ENCODE results near the gene CSRP1. TPM values are rescaled to one million over a fixed set of nuclear protein-coding genes. Genes with fewer than 3 reads are reported as not detected.
"Not testable (repeated sequence)": the region's sequence is repeated elsewhere in the genome, so short reads cannot be mapped to it uniquely, and the experiment has no call there.

CSRP1 gene
- 10 to 100 TPM; 41.6 to 57.8 TPM for total RNA-seq

GRCh38 chr1:201506557-201507359 is at the start of gene CSRP1:
TSS of gene CSRP1 (minus strand) at chr1:201507123. CDS start at chr1:201496303, 10,820 bp downstream.
- peak; percentile 97 to 99 for ATAC-seq
- Mint-ChIP-seq H3K4me1 (ENCODE audit: low read depth in 2 of 2) (peaks cover 18 to 22% of the 10 kb centered on the region in 2 donors), H3K9me3 (no peaks in the 10 kb centered on the region)

DNA sequence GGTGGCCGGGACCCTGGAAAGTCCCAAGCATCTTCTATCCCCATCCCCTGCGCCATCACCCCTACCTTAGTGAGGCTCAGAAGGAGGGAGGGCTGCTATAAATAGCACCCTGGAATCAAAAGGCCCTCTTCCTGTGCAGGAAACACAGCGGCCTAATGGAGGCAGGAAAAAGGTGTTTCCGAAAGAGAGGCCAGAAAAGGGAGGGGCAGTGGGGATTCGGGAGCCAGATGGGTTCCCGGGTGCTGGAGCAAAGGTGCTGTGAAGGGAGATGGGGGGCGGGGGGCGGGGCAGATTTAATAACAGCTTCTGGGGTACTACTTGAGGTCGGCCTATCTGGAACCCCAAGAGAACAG is 48.6 kb upstream of the CSRP1 start:
- H3K27ac Mint-ChIP-seq: no peak overlapping the region

More at GRCh38 chr1:201506557-201507359, at the start of gene CSRP1:
- peak; percentile 86 for DNase-seq (ENCODE audit: low spot score)
- no peaks in the 10 kb centered on the region for H3K36me3 Mint-ChIP-seq
- no peaks in the 10 kb centered on the region for H3K27me3 Mint-ChIP-seq
- peak within 1 kb of the TSS; percentile 90 for H3K4me3 Mint-ChIP-seq
- peak within 1 kb of the TSS; percentile 66 to 84 for H3K27ac Mint-ChIP-seq

GRCh38 chr1:201554789-201555592 is 48.1 kb upstream of the CSRP1 start:
- Mint-ChIP-seq H3K4me3 (no peak overlapping the region), H3K36me3 (no peaks in the 10 kb centered on the region)

More for the DNA sequence above, 48.6 kb upstream of the CSRP1 start:
- DNase-seq (ENCODE audit: low spot score) (no peak), ATAC-seq (no peak)
- Mint-ChIP-seq H3K9me3 (no peaks in the 10 kb centered on the region), H3K27me3 (peaks cover 11 to 18% of the 10 kb centered on the region in 2 donors), H3K36me3 (no peaks in the 10 kb centered on the region), H3K4me3 (no peak overlapping the region), H3K4me1 (ENCODE audit: low read depth in 2 of 2) (peaks cover 5% of the 10 kb centered on the region in 2 donors)

GRCh38 chr1:201554190-201554600 is 47.3 kb upstream of the CSRP1 start:
- no peaks in the 10 kb centered on the region for H3K36me3 Mint-ChIP-seq
- DNase-seq (ENCODE audit: low spot score): no peak
- H3K27me3 Mint-ChIP-seq: peaks cover 9 to 18% of the 10 kb centered on the region in 2 donors
- H3K27ac Mint-ChIP-seq: no peak overlapping the region
- no peak overlapping the region for H3K4me3 Mint-ChIP-seq
- no peaks in the 10 kb centered on the region for H3K9me3 Mint-ChIP-seq
- ATAC-seq: no peak
- H3K4me1 Mint-ChIP-seq (ENCODE audit: low read depth in 2 of 2): no peaks in the 10 kb centered on the region

More at GRCh38 chr1:201554789-201555592, 48.1 kb upstream of the CSRP1 start:
- H3K27ac Mint-ChIP-seq: no peak overlapping the region
- peaks cover 10 to 18% of the 10 kb centered on the region in 2 donors for H3K27me3 Mint-ChIP-seq
- no peaks in the 10 kb centered on the region for H3K9me3 Mint-ChIP-seq
- DNase-seq (ENCODE audit: low spot score): no peak
- no peak for ATAC-seq
- H3K4me1 Mint-ChIP-seq (ENCODE audit: low read depth in 2 of 2): peaks cover 3 to 4% of the 10 kb centered on the region in 2 donors

- H3K4me1 Mint-ChIP-seq (ENCODE audit: low read depth in 2 of 2): no peaks in the 10 kb centered on the region
- peaks cover 9 to 18% of the 10 kb centered on the region in 2 donors for H3K27me3 Mint-ChIP-seq
- no peak overlapping the region for H3K27ac Mint-ChIP-seq
- no peaks in the 10 kb centered on the region for H3K36me3 Mint-ChIP-seq
- DNase-seq (ENCODE audit: low spot score): no peak
- H3K4me3 Mint-ChIP-seq: no peak overlapping the region
- H3K9me3 Mint-ChIP-seq: no peaks in the 10 kb centered on the region
- ATAC-seq: no peak
Measured at GRCh38 chr1:201553496-201554189, 46.7 kb upstream of the CSRP1 start.

DNA sequence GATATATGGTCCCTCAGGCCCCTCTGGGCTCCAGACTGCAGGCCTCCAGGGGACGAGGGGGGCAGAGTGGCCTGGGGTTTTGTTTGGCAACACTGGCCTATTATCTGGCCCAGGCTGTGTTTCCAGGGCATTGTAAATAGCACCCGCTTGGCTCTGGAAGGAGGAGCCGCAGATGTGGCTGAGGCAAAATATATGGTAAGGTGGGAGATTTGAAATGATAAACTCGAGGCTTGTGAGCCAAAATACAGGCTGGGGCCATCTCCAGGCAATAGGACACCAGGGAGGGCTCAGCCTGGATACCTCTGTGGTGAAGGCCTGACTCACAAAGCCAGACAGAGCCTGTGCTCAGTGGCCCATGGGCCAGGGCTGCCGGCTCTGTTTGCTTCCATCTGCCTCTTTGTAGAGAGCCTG is 46.0 kb upstream of the CSRP1 start:
- no peak for ATAC-seq
- Mint-ChIP-seq H3K9me3 (no peaks in the 10 kb centered on the region), H3K27me3 (peaks cover 9 to 18% of the 10 kb centered on the region in 2 donors), H3K4me1 (ENCODE audit: low read depth in 2 of 2) (no peaks in the 10 kb centered on the region), H3K36me3 (no peaks in the 10 kb centered on the region), H3K27ac (no peak overlapping the region), H3K4me3 (no peak overlapping the region)
- no peak for DNase-seq (ENCODE audit: low spot score)

- H3K36me3 Mint-ChIP-seq: no peaks in the 10 kb centered on the region
- peaks cover 9 to 18% of the 10 kb centered on the region in 2 donors for H3K27me3 Mint-ChIP-seq
- no peak overlapping the region for H3K4me3 Mint-ChIP-seq
- no peaks in the 10 kb centered on the region for H3K4me1 Mint-ChIP-seq (ENCODE audit: low read depth in 2 of 2)
- no peak overlapping the region for H3K27ac Mint-ChIP-seq
- no peaks in the 10 kb centered on the region for H3K9me3 Mint-ChIP-seq
- DNase-seq (ENCODE audit: low spot score): no peak
- ATAC-seq: peak; percentile 64 to 67
Measured at GRCh38 chr1:201551877-201552731, 45.2 kb upstream of the CSRP1 start.

GRCh38 chr1:201551096-201551495 is 44.2 kb upstream of the CSRP1 start:
- Mint-ChIP-seq H3K36me3 (no peaks in the 10 kb centered on the region), H3K4me3 (no peak overlapping the region), H3K4me1 (ENCODE audit: low read depth in 2 of 2) (no peaks in the 10 kb centered on the region), H3K9me3 (no peaks in the 10 kb centered on the region), H3K27me3 (peaks cover 11 to 18% of the 10 kb centered on the region in 2 donors), H3K27ac (no peak overlapping the region)
- no peak for DNase-seq (ENCODE audit: low spot score)
- ATAC-seq: no peak

- peaks cover 12 to 23% of the 10 kb centered on the region in 2 donors for H3K27me3 Mint-ChIP-seq
- not testable (repeated sequence) for H3K4me1 Mint-ChIP-seq (ENCODE audit: low read depth in 2 of 2); H3K4me3 Mint-ChIP-seq; H3K36me3 Mint-ChIP-seq; ATAC-seq; DNase-seq (ENCODE audit: low spot score); H3K9me3 Mint-ChIP-seq; H3K27ac Mint-ChIP-seq
Measured at GRCh38 chr1:201549522-201549921, 42.6 kb upstream of the CSRP1 start.

GRCh38 chr1:201545851-201546492 is 39.0 kb upstream of the CSRP1 start:
- peaks cover 33 to 44% of the 10 kb centered on the region in 2 donors for H3K27me3 Mint-ChIP-seq
- ATAC-seq (peak in 1 of 2 donors; percentile 55), DNase-seq (ENCODE audit: low spot score) (no peak)
- no peaks in the 10 kb centered on the region for H3K36me3 Mint-ChIP-seq
- H3K4me1 Mint-ChIP-seq (ENCODE audit: low read depth in 2 of 2): no peaks in the 10 kb centered on the region
- no peak overlapping the region for H3K4me3 Mint-ChIP-seq
- H3K9me3 Mint-ChIP-seq: no peaks in the 10 kb centered on the region
- no peak overlapping the region for H3K27ac Mint-ChIP-seq

DNA sequence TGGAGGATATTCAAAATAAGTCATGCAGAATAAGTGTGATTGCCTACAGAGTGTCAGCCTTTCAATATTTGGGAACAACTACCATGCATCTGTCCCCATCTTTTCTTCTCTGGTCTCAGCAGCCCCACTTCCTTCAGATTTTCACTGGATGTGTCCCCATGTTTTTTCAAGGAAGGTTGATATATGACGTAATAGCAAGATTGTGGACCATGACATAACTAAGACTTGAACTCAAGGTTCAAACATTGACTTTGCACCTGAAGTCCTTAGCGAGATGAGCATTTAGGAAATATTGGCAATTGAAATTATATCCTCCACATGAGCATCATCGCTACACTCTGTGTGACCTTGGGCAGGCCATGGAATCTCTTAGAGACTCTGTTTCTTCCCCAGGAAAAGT is 37.8 kb upstream of the CSRP1 start:
- Mint-ChIP-seq H3K27ac (no peak overlapping the region), H3K36me3 (no peaks in the 10 kb centered on the region), H3K27me3 (peaks cover 41 to 53% of the 10 kb centered on the region in 2 donors), H3K4me3 (no peak overlapping the region), H3K9me3 (no peaks in the 10 kb centered on the region), H3K4me1 (ENCODE audit: low read depth in 2 of 2) (peaks cover 0 to 2% of the 10 kb centered on the region in 2 donors)
- DNase-seq (ENCODE audit: low spot score) (no peak), ATAC-seq (no peak)

DNA sequence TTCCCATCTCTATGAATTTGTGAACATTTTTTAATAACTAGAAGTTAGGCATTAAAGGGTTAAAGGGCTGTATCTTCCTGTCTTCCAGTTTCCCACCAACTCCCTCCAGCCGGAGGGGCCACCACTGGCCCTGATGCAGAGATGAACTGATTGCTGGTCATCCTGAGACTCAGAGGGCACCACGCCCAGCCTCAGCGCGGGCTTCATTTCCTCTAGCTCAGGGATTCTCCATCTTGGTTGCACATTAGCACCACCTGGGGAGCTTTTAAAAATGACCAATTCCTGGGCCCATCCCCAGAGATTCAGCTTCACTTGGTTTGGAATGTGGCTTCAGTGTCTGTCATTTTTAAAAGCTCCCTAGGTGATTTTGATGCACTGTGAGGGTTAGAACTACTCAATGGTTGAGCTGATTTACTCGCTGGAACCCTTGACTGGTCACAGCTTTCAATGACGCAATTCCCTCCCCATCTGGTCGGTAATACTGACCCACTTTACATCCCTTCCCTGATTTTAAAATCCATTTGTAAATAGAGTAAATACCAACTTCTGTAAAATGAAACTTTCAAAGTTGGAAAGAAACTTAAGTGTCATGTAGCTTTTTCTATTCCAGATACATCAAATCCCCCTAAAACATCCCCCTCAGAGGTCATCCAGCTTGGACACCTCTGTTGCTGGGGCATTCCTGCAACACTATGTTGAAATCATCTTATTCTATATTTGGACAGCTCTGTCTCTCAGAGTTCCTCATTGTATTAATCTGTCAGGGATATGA is 37.1 kb upstream of the CSRP1 start:
- Mint-ChIP-seq H3K36me3 (no peaks in the 10 kb centered on the region), H3K27ac (no peak overlapping the region), H3K4me3 (no peak overlapping the region), H3K9me3 (no peaks in the 10 kb centered on the region), H3K4me1 (ENCODE audit: low read depth in 2 of 2) (peaks cover 0 to 2% of the 10 kb centered on the region in 2 donors), H3K27me3 (peaks cover 44 to 53% of the 10 kb centered on the region in 2 donors)
- no peak for ATAC-seq
- DNase-seq (ENCODE audit: low spot score): no peak

All from natural killer cell treated with Interleukin-12 subunit alpha and Interleukin-12 subunit beta and Interleukin-15 and Interleukin-18, amount 100 ng/mL, for 72 hours (primary cell).